BJ (cell line): Measurements from ENCODE around the gene CARD6. TPM values are rescaled to one million over a fixed set of nuclear protein-coding genes. Genes with fewer than 3 reads are reported as not detected.
"Not testable (repeated sequence)": the region's sequence is repeated elsewhere in the genome, so short reads cannot be mapped to it uniquely, and the experiment has no call there.

Experiments
- CTCF ChIA-PET: fragments of 350-600 bp; formaldehyde crosslinking; extraction: SDS; loops from one replicate; lab custom pipeline; 2021; ENCODE audit warnings: antibody characterized with exemption, inconsistent platforms; lab: Yijun Ruan, JAX
- POLR2A ChIA-PET: fragments of 300-600 bp; sonication (Branson Sonifier 250); formaldehyde crosslinking; extraction: SDS; loops from one replicate; lab custom pipeline; 2021; ENCODE audit warnings: antibody characterized with exemption; lab: Charles Lee
- DNase-seq: peaks from one replicate; pipeline ENCODE4 v3.0.0-alpha.2; 2011; ENCODE audit warnings: low read depth
- H3K27me3 ChIP-seq: 2 replicates; pipeline ENCODE4 v1.6.0; 2011; ENCODE audit warnings: low read length; ENCODE audit not compliant: control insufficient read depth, insufficient read depth
- H3K36me3 ChIP-seq: 2 replicates; pipeline ENCODE4 v1.5.1; 2011; ENCODE audit warnings: low read length; ENCODE audit not compliant: control insufficient read depth, insufficient read depth
- H3K4me3 ChIP-seq: 2 replicates; pipeline ENCODE4 v1.5.1; 2011; ENCODE audit warnings: low read depth, mild to moderate bottlenecking, control low read depth, low read length
- polyA minus RNA-seq: library from RNA; depleted of rRNA, polyadenylated mRNA; stranded (reverse); fragments of >200 nt; gene quantifications from 2 replicates; pipeline ENCODE4 v1.2.3, GENCODE V29; 2011; rRNA and poly(A)+ RNA removed
- polyA plus RNA-seq: library from polyadenylated mRNA; depleted of rRNA; stranded (reverse); fragments of >200 nt; gene quantifications from 2 replicates; pipeline ENCODE4 v1.2.3, GENCODE V29; 2011; rRNA removed
- TF ChIP-seq, protein P1 (sequence below): IDR thresholded peaks from 2 replicates; pipeline ENCODE4 v1.5.1; 2011; ENCODE audit warnings: low read depth, mild to moderate bottlenecking, control low read depth, inconsistent platforms, low read length, moderate library complexity; ENCODE audit not compliant: insufficient read depth

CARD6 gene
- 0.63 and 0.77 TPM in 2 replicates for polyA plus RNA-seq
- polyA minus RNA-seq: 0.52 and 0.62 TPM in 2 replicates

DNA sequence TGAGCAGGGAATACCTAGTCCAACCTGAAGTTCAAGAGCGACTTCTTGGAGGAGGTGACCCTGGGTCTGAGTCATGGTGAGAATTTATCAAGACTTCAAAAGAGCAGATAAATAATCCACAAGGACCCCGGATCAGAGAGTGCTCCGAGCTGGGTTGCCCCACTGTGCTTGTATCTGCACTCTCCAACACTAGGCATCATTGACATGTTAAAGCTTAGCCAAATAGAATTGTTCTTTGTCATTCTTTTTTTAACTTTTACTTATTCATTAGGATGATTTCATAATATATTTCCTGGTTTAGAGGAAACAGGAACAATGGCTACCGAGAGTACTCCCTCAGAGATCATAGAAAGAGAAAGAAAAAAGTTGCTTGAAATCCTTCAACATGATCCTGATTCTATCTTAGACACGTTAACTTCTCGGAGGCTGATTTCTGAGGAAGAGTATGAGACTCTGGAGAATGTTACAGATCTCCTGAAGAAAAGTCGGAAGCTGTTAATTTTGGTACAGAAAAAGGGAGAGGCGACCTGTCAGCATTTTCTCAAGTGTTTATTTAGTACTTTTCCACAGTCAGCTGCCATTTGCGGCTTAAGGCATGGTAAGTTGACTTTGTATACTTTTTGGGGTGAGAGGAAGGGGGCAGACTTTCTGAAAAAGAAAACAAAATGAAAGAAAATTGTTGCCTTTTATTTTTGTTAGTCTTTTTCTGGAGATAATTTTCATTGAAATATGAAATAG lies at the start of gene CARD6:
Gene CARD6, plus strand, starts transcription at position 300 of the 738 bp plus-strand sequence. Its CDS starts 16 bp downstream, at position 316.
- ChIA-PET POLR2A (no interaction called here), CTCF (interaction anchor here (0.6 to 0.7 kb wide), 2 partner anchors 11 to 162 kb away, joined by 3 read pairs; partner anchors contain the start of gene PTGER4)
- TF ChIP-seq, protein P1, sequence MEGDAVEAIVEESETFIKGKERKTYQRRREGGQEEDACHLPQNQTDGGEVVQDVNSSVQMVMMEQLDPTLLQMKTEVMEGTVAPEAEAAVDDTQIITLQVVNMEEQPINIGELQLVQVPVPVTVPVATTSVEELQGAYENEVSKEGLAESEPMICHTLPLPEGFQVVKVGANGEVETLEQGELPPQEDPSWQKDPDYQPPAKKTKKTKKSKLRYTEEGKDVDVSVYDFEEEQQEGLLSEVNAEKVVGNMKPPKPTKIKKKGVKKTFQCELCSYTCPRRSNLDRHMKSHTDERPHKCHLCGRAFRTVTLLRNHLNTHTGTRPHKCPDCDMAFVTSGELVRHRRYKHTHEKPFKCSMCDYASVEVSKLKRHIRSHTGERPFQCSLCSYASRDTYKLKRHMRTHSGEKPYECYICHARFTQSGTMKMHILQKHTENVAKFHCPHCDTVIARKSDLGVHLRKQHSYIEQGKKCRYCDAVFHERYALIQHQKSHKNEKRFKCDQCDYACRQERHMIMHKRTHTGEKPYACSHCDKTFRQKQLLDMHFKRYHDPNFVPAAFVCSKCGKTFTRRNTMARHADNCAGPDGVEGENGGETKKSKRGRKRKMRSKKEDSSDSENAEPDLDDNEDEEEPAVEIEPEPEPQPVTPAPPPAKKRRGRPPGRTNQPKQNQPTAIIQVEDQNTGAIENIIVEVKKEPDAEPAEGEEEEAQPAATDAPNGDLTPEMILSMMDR: no peak
- H3K27me3 ChIP-seq: no peaks in the 10 kb centered on the region
- H3K4me3 ChIP-seq: peak within 1 kb of the TSS; percentile 3; the same call in 1 of the 2 replicates
- H3K36me3 ChIP-seq: no peaks in the 10 kb centered on the region
- DNase-seq: no peak

GRCh38 chr5:40791715-40792139 lies 49.4 kb upstream of the CARD6 start:
- DNase-seq: no peak
- ChIA-PET CTCF (interaction anchor here (0.9 kb wide), 1 partner anchor 44 kb away, joined by 3 read pairs; the partner anchor contains the start of gene RPL37), POLR2A (interaction anchor here (0.6 kb wide), 1 partner anchor 51 kb away, joined by 3 read pairs; no protein-coding TSS in a partner anchor)
- H3K4me3 ChIP-seq: no peak overlapping the region
- H3K36me3 ChIP-seq: no peaks in the 10 kb centered on the region
- TF ChIP-seq, protein P1: no peak
- no peaks in the 10 kb centered on the region for H3K27me3 ChIP-seq

DNA sequence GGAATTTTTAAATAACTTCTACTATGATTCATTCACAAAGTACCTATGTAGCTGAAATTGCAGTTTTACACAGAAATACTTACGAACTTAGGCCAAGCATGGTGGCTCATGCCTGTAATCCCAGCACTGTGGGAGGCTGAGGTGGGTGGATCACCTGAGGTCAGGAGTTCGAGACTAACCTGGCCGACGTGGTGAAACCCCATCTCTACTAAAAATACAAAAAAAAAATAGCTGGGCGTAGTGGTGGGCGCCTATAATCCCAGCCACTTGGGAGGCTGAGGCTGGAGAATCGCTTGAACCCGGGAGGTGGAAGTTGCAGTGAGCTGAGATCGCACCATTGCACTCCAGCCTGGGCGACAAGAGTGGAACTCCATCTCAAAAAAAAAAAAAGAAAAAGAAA lies 48.5 kb upstream of the CARD6 start:
- H3K36me3 ChIP-seq, POLR2A ChIA-PET, H3K4me3 ChIP-seq, DNase-seq, H3K27me3 ChIP-seq: not testable (repeated sequence)
- CTCF ChIA-PET: interaction anchor here (0.6 kb wide), 1 partner anchor 41 kb away, joined by 4 read pairs; no protein-coding TSS in a partner anchor

GRCh38 chr5:40794340-40794739 lies 46.8 kb upstream of the CARD6 start:
- DNase-seq, CTCF ChIA-PET, H3K4me3 ChIP-seq, H3K36me3 ChIP-seq, H3K27me3 ChIP-seq, POLR2A ChIA-PET: not testable (repeated sequence)

GRCh38 chr5:40794877-40795276 lies 46.3 kb upstream of the CARD6 start:
- H3K36me3 ChIP-seq, H3K4me3 ChIP-seq, H3K27me3 ChIP-seq, DNase-seq, POLR2A ChIA-PET, CTCF ChIA-PET: not testable (repeated sequence)

GRCh38 chr5:40796487-40796889 lies 44.7 kb upstream of the CARD6 start:
- ChIA-PET CTCF (interaction anchor here (0.7 to 1.3 kb wide), 2 partner anchors 9 to 108 kb away, joined by 3 to 4 read pairs; no protein-coding TSS in a partner anchor), POLR2A (no interaction called here)
- TF ChIP-seq, protein P1: no peak
- Histone ChIP-seq H3K4me3 (peak overlapping the region; percentile 67), H3K36me3 (no peaks in the 10 kb centered on the region), H3K27me3 (no peaks in the 10 kb centered on the region)
- no peak for DNase-seq
